Testis (tissue), 3 donors: ENCODE results near the gene IL12B. TPM values are rescaled to one million over a fixed set of nuclear protein-coding genes. Genes with fewer than 3 reads are reported as not detected.

Experiments used
- DNase-seq: peaks from one replicate; pipeline ENCODE4 v3.0.0-alpha.2; 2019
- H3K27ac ChIP-seq, 2 donors: fragments of 200-600 bp; sonication (generic); one replicate each; pipeline ENCODE4 v1.5.1; 2019
- H3K27me3 ChIP-seq: fragments of 200-600 bp; sonication (generic); one replicate; pipeline ENCODE4 v1.5.1; 2019
- H3K36me3 ChIP-seq: fragments of 200-600 bp; sonication (generic); one replicate; pipeline ENCODE4 v1.5.1; 2017; ENCODE audit warnings: low read depth; ENCODE audit errors: missing control alignments
- H3K4me1 ChIP-seq: fragments of 200-600 bp; sonication (generic); one replicate; pipeline ENCODE4 v1.5.1; 2019
- H3K4me3 ChIP-seq, 2 donors: fragments of 200-600 bp; sonication (generic); one replicate each; pipeline ENCODE4 v1.5.1; 2017 to 2019
- H3K9me3 ChIP-seq: fragments of 200-600 bp; sonication (generic); one replicate; pipeline ENCODE4 v1.5.1; 2017
- CTCF ChIP-seq, 3 experiments: fragments of 450-650 bp in 2 of 3; fragments of 200-600 bp in 1 of 3; sonication (generic) in 1 of 3; IDR thresholded peaks; one replicate each; pipeline ENCODE4 v1.5.1; 2016 to 2019; ENCODE audit warnings: antibody characterized with exemption in 3 of 3, mild to moderate bottlenecking in 2 of 3, moderate library complexity in 1 of 3
- POLR2A ChIP-seq: fragments of 450-650 bp; IDR thresholded peaks from one replicate; pipeline ENCODE4 v1.6.1; 2017; ENCODE audit warnings: antibody characterized with exemption, mild to moderate bottlenecking, moderate library complexity
- WGBS, 2 donors: methylation state at CpG; one replicate each; pipeline ENCODE4 v1.1.5; 2018; 5-methylcytosine and 5-hydroxymethylcytosine counted together
- intact Hi-C: fragments of 100-400 bp; cut with DNase I; formaldehyde crosslinking; loops from one replicate; pipeline ENCODE4 v1.15.1; 2023; ENCODE audit warnings: low total_unique reads
- polyA plus RNA-seq: library from polyadenylated mRNA; stranded (reverse); fragments of 350-450 nt; fragmentation: Illumina TruSeq; extraction: RNeasy Lipid Tissue Mini Kit (QIAGEN cat#74804); gene quantifications from one replicate; pipeline ENCODE4 v1.2.3, GENCODE V29; 2014; ENCODE audit warnings: low read depth, low replicate concordance; ENCODE audit not compliant: insufficient read depth
- total RNA-seq, 2 donors: library from RNA; depleted of rRNA; stranded (reverse); fragments of >200 nt; gene quantifications; one replicate each; pipeline ENCODE4 v1.2.3, GENCODE V29; 2016

IL12B gene
- total and polyA plus RNA-seq, 3 donors from 2014 or later = 0.15 TPM; not detected in 2

GRCh38 chr5:159294921-159295320 lies 35.4 kb downstream of the IL12B start:
- 93 to 96% methylated on average over 5 of the region's 5 CpGs for WGBS, 2 donors
- Histone ChIP-seq H3K27ac (no peak overlapping the region), H3K9me3 (no peaks in the 10 kb centered on the region), H3K27me3 (no peaks in the 10 kb centered on the region), H3K36me3 (no peaks in the 10 kb centered on the region), H3K4me1 (no peaks in the 10 kb centered on the region), H3K4me3 (no peak overlapping the region)
- DNase-seq = no peak
- intact Hi-C loops = no loop called here
- no peak for TF ChIP-seq CTCF (IDR thresholded peaks at IDR 0.05)
- no peak for TF ChIP-seq POLR2A

DNA sequence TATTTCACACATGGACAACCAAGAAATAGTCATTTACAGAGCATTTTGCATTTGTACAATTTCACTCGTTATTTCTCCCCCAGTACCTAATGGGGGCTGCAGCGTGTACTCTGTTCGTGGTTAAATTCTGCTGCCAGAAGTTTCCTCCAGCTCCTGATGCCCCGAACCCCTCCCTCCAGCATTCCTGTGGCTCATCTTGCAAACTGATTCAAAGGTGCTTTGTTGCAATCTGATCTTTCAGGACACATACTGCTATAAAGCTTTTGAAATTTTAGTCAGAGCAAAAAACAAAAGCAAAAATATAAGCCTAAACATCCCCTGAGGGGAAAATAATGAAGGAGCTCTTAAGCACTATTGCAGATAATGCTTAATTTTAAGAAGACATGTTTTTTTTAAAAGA lies 39.5 kb downstream of the IL12B start:
- no peaks in the 10 kb centered on the region for H3K9me3 ChIP-seq
- no peak for DNase-seq
- no peak for TF ChIP-seq POLR2A
- TF ChIP-seq CTCF (IDR thresholded peaks at IDR 0.05) = no peak
- no peaks in the 10 kb centered on the region for H3K36me3 ChIP-seq
- H3K27ac ChIP-seq = no peak overlapping the region
- intact Hi-C loops = no loop called here
- no peak overlapping the region for H3K4me3 ChIP-seq
- 68 to 70% methylated on average over 4 of the region's 4 CpGs for WGBS, 2 donors
- H3K27me3 ChIP-seq = no peaks in the 10 kb centered on the region
- no peaks in the 10 kb centered on the region for H3K4me1 ChIP-seq

GRCh38 chr5:159286420-159287035 lies 43.8 kb downstream of the IL12B start:
- H3K36me3 ChIP-seq = no peaks in the 10 kb centered on the region
- TF ChIP-seq POLR2A = no peak
- TF ChIP-seq CTCF (IDR thresholded peaks at IDR 0.05) = peak in 1 of 3 experiments; percentile 28
- H3K27me3 ChIP-seq = no peaks in the 10 kb centered on the region
- H3K4me3 ChIP-seq = no peak overlapping the region
- DNase-seq = no peak
- WGBS, 2 donors = 52 to 57% methylated on average over 8 of the region's 8 CpGs
- H3K9me3 ChIP-seq = no peaks in the 10 kb centered on the region
- intact Hi-C loops = no loop called here
- no peak overlapping the region for H3K27ac ChIP-seq
- no peaks in the 10 kb centered on the region for H3K4me1 ChIP-seq

DNA sequence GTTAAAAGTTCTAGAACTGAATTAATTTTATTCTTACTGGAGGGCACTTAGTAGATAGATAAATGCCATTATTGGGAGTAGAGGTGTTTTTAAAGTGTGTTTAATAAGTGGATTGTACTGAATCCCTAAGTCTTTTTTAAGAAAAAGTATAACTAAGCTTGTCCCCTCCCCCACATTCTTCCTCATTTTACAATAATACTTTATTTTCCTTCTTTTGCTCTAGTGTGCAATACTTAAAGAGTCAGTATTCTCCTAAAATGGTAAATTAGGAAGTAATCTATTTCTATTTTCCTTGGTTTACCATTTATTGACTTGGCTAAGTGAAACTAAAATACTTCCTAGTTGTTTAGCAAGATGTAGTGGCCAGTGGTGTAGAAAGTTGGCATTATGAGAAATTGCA lies 55.6 kb downstream of the IL12B start:
- peaks cover 3% of the 10 kb centered on the region for H3K36me3 ChIP-seq
- intact Hi-C loops = no loop called here
- TF ChIP-seq POLR2A (no peak), CTCF (IDR thresholded peaks at IDR 0.05) (no peak)

GRCh38 chr5:159273923-159274322 lies 56.4 kb downstream of the IL12B start:
- Histone ChIP-seq H3K36me3 (peaks cover 3% of the 10 kb centered on the region), H3K9me3 (no peaks in the 10 kb centered on the region), H3K4me3 (no peak overlapping the region), H3K27me3 (no peaks in the 10 kb centered on the region), H3K27ac (no peak overlapping the region), H3K4me1 (no peaks in the 10 kb centered on the region)
- no peak for TF ChIP-seq CTCF (IDR thresholded peaks at IDR 0.05)
- TF ChIP-seq POLR2A = no peak
- intact Hi-C loops = no loop called here
- DNase-seq = no peak

More for the DNA sequence above, 55.6 kb downstream of the IL12B start:
- DNase-seq = no peak
- Histone ChIP-seq H3K27me3 (no peaks in the 10 kb centered on the region), H3K9me3 (no peaks in the 10 kb centered on the region), H3K4me1 (no peaks in the 10 kb centered on the region), H3K4me3 (no peak overlapping the region), H3K27ac (no peak overlapping the region)
